Endothelial cell (in vitro differentiated cells): ENCODE data around the gene ADPRHL1. TPM values are rescaled to one million over a fixed set of nuclear protein-coding genes. Genes with fewer than 3 reads are reported as not detected.
A peak's percentile ranks its signal among the peaks of the same experiment; 100 is the strongest.
"Not testable (repeated sequence)": the region's sequence is repeated elsewhere in the genome, so short reads cannot be mapped to it uniquely, and the experiment has no call there.

Experiments
- DNase-seq: peaks from one replicate; pipeline ENCODE4 v3.0.0; 2021; ENCODE audit warnings: low spot score
- H3K27ac Mint-ChIP-seq: one replicate; pipeline ENCODE4 v1.8.0; 2021; ENCODE audit warnings: mixed read lengths, inconsistent platforms; ENCODE audit not compliant: unreplicated experiment
- H3K27me3 Mint-ChIP-seq: one replicate; pipeline ENCODE4 v1.8.0; 2021; ENCODE audit warnings: mild to moderate bottlenecking, moderate library complexity, mixed read lengths, inconsistent platforms; ENCODE audit not compliant: unreplicated experiment
- H3K36me3 Mint-ChIP-seq: one replicate; pipeline ENCODE4 v1.8.0; 2021; ENCODE audit warnings: mild to moderate bottlenecking, low read depth, mixed read lengths, inconsistent platforms; ENCODE audit not compliant: unreplicated experiment
- H3K4me1 Mint-ChIP-seq: one replicate; pipeline ENCODE4 v1.8.0; 2021; ENCODE audit warnings: mild to moderate bottlenecking, mixed read lengths, inconsistent platforms; ENCODE audit not compliant: unreplicated experiment
- H3K4me3 Mint-ChIP-seq: one replicate; pipeline ENCODE4 v1.8.0; 2021; ENCODE audit warnings: mild to moderate bottlenecking, mixed read lengths, inconsistent platforms; ENCODE audit not compliant: unreplicated experiment
- H3K9me3 Mint-ChIP-seq: one replicate; pipeline ENCODE4 v1.8.0; 2021; ENCODE audit warnings: mixed read lengths, inconsistent platforms; ENCODE audit not compliant: unreplicated experiment
- total RNA-seq: library from RNA; stranded (reverse); fragmentation: NEBNext Ultra II Directional; extraction: Animal tissue kit (Norgen Biotek cat#: 25700); gene quantifications from one replicate; pipeline ENCODE4 v1.2.1, GENCODE V29; 2021; ENCODE audit not compliant: unreplicated experiment
- TF ChIP-seq, protein P1 (sequence below): fragments of 200-600 bp; sonication (generic); IDR thresholded peaks from one replicate; pipeline ENCODE4 v1.5.0; 2021; ENCODE audit warnings: antibody characterized with exemption; ENCODE audit not compliant: unreplicated experiment

The ADPRHL1 gene
- total RNA-seq, 1 donor from 2014 or later, result 1.5 TPM

DNA sequence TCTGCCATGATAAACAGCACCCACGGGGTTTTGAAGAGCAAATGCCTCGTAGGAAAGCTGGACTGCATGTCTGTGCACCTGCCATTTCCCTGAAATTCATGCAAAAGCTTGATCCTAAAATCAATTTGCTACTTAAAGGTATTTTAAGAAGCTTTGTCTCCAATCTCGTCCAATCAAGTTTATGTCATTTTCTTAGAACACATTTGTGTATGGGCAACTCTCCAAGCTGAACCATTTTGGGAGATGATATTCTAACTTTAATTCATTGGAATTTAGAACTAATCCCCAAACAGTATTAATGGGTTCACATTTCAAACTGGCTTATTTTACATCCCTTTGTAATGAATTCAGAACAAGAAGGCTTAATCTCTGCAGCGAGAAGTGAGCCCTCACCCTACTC, 822 bp downstream of the ADPRHL1 start:
- no peaks in the 10 kb centered on the region for H3K9me3 Mint-ChIP-seq
- no peak for DNase-seq
- H3K4me1 Mint-ChIP-seq, result no peaks in the 10 kb centered on the region
- no peak overlapping the region for H3K27ac Mint-ChIP-seq
- TF ChIP-seq, protein P1, sequence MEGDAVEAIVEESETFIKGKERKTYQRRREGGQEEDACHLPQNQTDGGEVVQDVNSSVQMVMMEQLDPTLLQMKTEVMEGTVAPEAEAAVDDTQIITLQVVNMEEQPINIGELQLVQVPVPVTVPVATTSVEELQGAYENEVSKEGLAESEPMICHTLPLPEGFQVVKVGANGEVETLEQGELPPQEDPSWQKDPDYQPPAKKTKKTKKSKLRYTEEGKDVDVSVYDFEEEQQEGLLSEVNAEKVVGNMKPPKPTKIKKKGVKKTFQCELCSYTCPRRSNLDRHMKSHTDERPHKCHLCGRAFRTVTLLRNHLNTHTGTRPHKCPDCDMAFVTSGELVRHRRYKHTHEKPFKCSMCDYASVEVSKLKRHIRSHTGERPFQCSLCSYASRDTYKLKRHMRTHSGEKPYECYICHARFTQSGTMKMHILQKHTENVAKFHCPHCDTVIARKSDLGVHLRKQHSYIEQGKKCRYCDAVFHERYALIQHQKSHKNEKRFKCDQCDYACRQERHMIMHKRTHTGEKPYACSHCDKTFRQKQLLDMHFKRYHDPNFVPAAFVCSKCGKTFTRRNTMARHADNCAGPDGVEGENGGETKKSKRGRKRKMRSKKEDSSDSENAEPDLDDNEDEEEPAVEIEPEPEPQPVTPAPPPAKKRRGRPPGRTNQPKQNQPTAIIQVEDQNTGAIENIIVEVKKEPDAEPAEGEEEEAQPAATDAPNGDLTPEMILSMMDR, result no peak
- peak overlapping the region; percentile 38 for H3K4me3 Mint-ChIP-seq
- peaks cover 13% of the 10 kb centered on the region for H3K36me3 Mint-ChIP-seq
- H3K27me3 Mint-ChIP-seq, result peaks cover 4% of the 10 kb centered on the region

DNA sequence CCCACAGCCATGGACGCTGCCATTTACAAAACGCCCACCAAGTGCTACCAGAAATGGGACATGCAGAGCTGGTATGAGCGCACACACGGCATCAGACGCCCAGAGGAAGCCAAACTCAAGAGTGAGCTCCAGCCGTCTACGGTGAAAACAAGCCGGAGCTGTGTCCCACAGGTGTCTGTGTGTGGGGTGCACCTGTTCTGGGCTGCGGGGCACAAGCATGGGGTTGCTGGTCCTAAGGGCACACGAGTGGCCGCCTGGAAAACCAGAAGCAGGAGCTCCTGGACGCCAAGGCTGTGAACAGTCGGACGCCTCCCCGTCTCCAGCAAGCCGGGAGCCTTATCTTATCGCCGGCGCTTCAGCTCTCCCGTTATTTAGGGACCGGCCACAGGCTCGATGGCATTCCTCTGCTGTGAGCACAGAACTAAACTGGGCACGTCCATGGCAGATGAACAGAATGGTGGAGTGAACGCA, 1.3 kb downstream of the ADPRHL1 start:
- H3K27ac Mint-ChIP-seq, result no peak overlapping the region
- DNase-seq, result no peak
- TF ChIP-seq, protein P1, result no peak
- H3K27me3 Mint-ChIP-seq, result peaks cover 5% of the 10 kb centered on the region
- no peak overlapping the region for H3K4me3 Mint-ChIP-seq
- H3K36me3 Mint-ChIP-seq, result peaks cover 9% of the 10 kb centered on the region
- H3K4me1 Mint-ChIP-seq, result no peaks in the 10 kb centered on the region
- no peaks in the 10 kb centered on the region for H3K9me3 Mint-ChIP-seq

DNA sequence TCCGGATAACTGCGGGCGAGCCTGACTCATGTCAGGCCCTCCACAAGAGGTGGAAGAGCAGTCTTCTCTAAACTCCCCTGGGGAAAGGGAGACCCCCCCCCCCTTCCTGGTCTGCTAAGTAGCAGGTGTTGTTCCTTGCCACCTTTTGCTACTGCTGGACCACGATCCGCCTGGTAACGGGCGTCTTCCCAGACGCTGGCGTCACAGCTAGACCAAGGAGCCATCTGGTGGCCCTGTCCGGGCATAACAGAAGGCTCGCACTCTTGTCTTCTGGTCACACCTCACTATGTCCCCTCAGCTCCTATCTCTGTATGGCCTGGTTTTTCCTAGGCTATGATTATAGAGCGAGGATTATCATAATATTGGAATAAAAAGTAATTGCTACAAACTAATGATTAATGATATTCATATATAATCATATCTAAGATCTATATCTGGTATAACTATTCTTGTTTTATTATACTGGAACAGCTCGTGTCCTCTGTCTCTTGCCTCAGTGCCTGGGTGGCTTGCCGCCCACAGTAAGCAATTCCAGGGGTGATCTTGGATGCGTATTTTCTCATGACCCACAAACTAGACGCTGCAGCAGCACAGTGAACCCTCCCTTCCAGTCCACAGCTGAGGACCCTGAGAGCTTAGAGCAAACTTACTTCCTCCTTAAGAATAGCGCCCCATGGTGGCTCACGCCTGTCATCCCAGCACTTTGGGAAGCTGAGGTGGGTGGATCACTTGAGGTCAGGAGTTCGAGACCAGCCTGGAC, 2.2 kb downstream of the ADPRHL1 start:
- not testable (repeated sequence) for H3K9me3 Mint-ChIP-seq, H3K27me3 Mint-ChIP-seq, H3K36me3 Mint-ChIP-seq, H3K4me3 Mint-ChIP-seq, H3K4me1 Mint-ChIP-seq, H3K27ac Mint-ChIP-seq
- TF ChIP-seq, protein P1, result peak; percentile 42
- peak; percentile 51 for DNase-seq

DNA sequence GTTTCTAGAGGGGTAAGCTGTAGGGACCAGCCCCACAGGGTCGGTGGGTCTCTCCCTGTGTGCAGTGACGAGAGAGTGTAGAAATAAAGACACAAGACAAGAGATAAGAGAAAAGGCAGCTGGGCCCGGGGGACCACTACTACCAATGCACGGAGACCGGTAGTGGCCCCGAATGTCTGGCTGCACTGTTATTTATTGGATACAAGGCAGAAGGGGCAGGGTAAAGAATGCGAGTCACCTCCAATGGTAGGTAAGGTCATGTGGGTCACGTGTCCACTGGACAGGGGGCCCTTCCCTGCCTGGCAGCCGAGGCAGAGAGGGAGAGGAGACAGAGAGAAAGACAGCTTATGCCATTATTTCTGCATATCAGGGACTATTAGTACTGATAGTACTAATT, 2.9 kb downstream of the ADPRHL1 start:
- H3K27ac Mint-ChIP-seq, result peak overlapping the region; percentile 40
- DNase-seq, H3K36me3 Mint-ChIP-seq, H3K27me3 Mint-ChIP-seq, H3K4me1 Mint-ChIP-seq, H3K9me3 Mint-ChIP-seq, H3K4me3 Mint-ChIP-seq: not testable (repeated sequence)

DNA sequence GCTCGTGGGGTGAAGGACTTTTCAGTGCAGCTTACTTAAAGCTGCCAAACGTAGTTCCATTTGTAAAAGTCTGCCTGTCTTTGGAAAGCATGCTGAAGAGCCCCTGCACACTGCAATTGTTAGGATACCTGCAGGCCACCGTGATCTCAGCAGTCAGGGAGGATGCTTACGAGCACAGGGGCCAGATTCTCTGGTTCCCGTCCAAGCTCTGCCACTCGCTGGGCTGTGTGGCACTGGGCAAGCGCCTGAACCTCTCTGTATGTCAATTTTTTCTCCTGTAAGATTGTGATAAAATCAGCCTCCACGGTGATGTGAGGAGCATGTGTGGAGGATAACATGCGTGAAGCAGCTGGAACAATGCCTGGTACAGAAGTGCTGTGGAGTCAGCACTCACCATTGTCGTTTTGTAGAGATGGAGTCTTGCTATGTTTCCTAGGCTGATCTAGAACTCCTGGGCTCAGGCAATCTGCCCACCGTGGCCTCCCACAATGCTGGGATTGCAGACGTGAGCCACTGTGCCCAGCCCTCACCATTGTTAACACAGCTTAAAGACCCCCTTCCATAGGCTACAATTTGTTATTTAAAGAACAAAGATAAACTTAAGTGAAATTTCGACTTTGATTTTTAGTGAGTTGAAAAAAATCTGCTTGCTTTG, 3.5 kb downstream of the ADPRHL1 start:
- Mint-ChIP-seq H3K4me1 (no peaks in the 10 kb centered on the region), H3K36me3 (peaks cover 9% of the 10 kb centered on the region), H3K4me3 (no peak overlapping the region), H3K9me3 (no peaks in the 10 kb centered on the region), H3K27me3 (peaks cover 4% of the 10 kb centered on the region), H3K27ac (peak overlapping the region; percentile 40)
- TF ChIP-seq, protein P1, result no peak
- DNase-seq, result no peak
